ENCODE data around the gene GFRA1. TPM values are rescaled to one million over a fixed set of nuclear protein-coding genes. Genes with fewer than 3 reads are reported as not detected.

GFRA1 gene
- total RNA-seq, 1 experiment from 2014 or later = 0.30 TPM

DNA sequence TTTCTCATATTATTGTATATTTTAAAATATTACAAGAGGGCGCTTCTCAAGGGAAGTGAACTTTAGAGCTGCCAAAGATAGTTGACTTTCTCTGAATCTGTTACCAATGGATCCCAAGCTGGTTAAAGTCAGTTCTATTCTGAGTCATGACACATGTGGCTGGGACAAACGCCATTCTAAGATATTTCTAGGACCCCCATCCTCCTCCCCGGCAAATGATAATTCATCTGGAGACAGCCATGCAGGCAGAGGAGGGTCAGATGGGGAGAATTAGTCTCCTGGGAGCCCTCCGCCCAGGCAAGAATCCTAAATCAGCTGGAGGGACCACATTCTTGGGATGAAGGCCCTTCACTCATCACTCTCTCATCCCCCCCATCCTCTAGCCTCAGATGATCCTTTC, 187.7 kb downstream of the GFRA1 start (continued):
- TF ChIP-seq, protein P1, sequence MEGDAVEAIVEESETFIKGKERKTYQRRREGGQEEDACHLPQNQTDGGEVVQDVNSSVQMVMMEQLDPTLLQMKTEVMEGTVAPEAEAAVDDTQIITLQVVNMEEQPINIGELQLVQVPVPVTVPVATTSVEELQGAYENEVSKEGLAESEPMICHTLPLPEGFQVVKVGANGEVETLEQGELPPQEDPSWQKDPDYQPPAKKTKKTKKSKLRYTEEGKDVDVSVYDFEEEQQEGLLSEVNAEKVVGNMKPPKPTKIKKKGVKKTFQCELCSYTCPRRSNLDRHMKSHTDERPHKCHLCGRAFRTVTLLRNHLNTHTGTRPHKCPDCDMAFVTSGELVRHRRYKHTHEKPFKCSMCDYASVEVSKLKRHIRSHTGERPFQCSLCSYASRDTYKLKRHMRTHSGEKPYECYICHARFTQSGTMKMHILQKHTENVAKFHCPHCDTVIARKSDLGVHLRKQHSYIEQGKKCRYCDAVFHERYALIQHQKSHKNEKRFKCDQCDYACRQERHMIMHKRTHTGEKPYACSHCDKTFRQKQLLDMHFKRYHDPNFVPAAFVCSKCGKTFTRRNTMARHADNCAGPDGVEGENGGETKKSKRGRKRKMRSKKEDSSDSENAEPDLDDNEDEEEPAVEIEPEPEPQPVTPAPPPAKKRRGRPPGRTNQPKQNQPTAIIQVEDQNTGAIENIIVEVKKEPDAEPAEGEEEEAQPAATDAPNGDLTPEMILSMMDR (IDR thresholded peaks at IDR 0.05 in 2 of 3, conservative IDR thresholded peaks at IDR 0.05 in 1 of 3; ENCODE audit: borderline replicate concordance in 1 of 3, insufficient read depth in 1 of 3, low read depth in 2 of 3, low read length in 2 of 3) = no peak
- TF ChIP-seq, protein P2, sequence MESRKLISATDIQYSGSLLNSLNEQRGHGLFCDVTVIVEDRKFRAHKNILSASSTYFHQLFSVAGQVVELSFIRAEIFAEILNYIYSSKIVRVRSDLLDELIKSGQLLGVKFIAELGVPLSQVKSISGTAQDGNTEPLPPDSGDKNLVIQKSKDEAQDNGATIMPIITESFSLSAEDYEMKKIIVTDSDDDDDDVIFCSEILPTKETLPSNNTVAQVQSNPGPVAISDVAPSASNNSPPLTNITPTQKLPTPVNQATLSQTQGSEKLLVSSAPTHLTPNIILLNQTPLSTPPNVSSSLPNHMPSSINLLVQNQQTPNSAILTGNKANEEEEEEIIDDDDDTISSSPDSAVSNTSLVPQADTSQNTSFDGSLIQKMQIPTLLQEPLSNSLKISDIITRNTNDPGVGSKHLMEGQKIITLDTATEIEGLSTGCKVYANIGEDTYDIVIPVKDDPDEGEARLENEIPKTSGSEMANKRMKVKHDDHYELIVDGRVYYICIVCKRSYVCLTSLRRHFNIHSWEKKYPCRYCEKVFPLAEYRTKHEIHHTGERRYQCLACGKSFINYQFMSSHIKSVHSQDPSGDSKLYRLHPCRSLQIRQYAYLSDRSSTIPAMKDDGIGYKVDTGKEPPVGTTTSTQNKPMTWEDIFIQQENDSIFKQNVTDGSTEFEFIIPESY (IDR thresholded peaks at IDR 0.05; ENCODE audit: extremely low read depth, insufficient replicate concordance, low read length) = no peak
- no peak for TF ChIP-seq ZNF274 (IDR thresholded peaks at IDR 0.05; ENCODE audit: low read depth, low read length)
- TF ChIP-seq RAD21 (IDR thresholded peaks at IDR 0.05; ENCODE audit: low read depth) = no peak
- TF ChIP-seq EGR1 (IDR thresholded peaks at IDR 0.05; ENCODE audit: low read depth) = no peak
- no peak for TF ChIP-seq SP1 (IDR thresholded peaks at IDR 0.05; ENCODE audit: low read depth)
- TF ChIP-seq FOSL1 (IDR thresholded peaks at IDR 0.05; ENCODE audit: low read depth) = no peak

DNA sequence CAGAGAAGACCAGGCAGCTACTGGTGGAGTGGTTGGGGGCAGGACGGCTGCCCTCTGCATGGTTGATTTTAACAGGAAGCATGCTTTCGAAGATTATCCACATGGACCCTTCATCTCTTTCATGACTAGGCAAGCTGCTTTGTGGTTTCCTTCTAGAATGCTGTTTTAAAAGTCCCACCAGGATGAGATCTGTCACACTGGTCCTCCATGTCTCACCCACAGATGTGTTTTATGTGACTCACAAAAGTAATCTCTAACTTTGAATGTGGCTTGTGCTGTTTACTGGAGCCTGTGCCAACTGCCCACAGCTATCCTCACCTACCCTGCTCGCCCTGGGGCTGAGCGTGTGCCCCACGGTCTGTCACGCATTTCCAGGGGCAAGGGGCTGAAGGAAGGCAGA, 188.8 kb downstream of the GFRA1 start:
- Histone ChIP-seq H3K79me2 (ENCODE audit: insufficient read depth, low read length) (no peaks in the 10 kb centered on the region), H3K27me3 (ENCODE audit: insufficient read depth, low read length) (peaks cover 67% of the 10 kb centered on the region), H3K36me3 (ENCODE audit: control insufficient read depth in 1 of 2, insufficient read depth in 2 of 2, low read length in 2 of 2) (no peaks in the 10 kb centered on the region), H3K9ac (ENCODE audit: low read length) (no peak overlapping the region), H4K20me1 (ENCODE audit: insufficient read depth) (no peaks in the 10 kb centered on the region), H3K4me1 (ENCODE audit: control insufficient read depth in 1 of 2, insufficient read depth in 2 of 2, low read length in 2 of 2) (peaks cover 0 to 5% of the 10 kb centered on the region in 2 experiments; a peak in 2 of 4 replicates), H2AFZ (ENCODE audit: low read depth, low read length, poor library complexity, severe bottlenecking) (no peak overlapping the region), H3K9me3 (ENCODE audit: control insufficient read depth in 1 of 2, insufficient read depth in 1 of 2, low read depth in 1 of 2, low read length in 2 of 2) (no peaks in the 10 kb centered on the region), H3K27ac (ENCODE audit: low read depth, low read length) (no peak overlapping the region), H3K4me3 (replicated peaks in 1 of 2; ENCODE audit: low read depth in 1 of 2, low read length in 2 of 2) (no peak overlapping the region), H3K4me2 (ENCODE audit: low read length) (no peak overlapping the region), H3K9me2 (ENCODE audit: insufficient read depth) (no peaks in the 10 kb centered on the region)
- POLR2A ChIA-PET = no interaction called here
- ATAC-seq = no peak
- BruUV-seq (replicated peaks) = no TSS peak
- RAD21 ChIA-PET (ENCODE audit: low non-redundant PET in 1 of 2, low total read pairs in 2 of 2, uncharacterized antibody in 2 of 2, unreplicated experiment in 2 of 2) = no interaction called here
- CTCF ChIA-PET = no interaction called here
- intact Hi-C loops (cut with micrococcal nuclease) = no loop called here
- no peak for DNase-seq (ENCODE audit: low read depth, low spot score)
- TF ChIP-seq JUND (IDR thresholded peaks at IDR 0.05) (no peak), POLR2A (IDR thresholded peaks at IDR 0.05; ENCODE audit: borderline replicate concordance, extremely low read depth, insufficient read depth, insufficient read length) (no peak), FOSL1 (IDR thresholded peaks at IDR 0.05; ENCODE audit: low read depth) (no peak), RAD21 (IDR thresholded peaks at IDR 0.05; ENCODE audit: low read depth) (no peak), YY1 (IDR thresholded peaks at IDR 0.05; ENCODE audit: extremely low read depth, insufficient replicate concordance, low read depth, low read length) (no peak), EZH2phosphoT487 (IDR thresholded peaks at IDR 0.05; ENCODE audit: borderline replicate concordance) (no peak), SRF (IDR thresholded peaks at IDR 0.05; ENCODE audit: low read depth) (no peak), MAX (IDR thresholded peaks at IDR 0.05) (no peak), EZH2 (IDR thresholded peaks at IDR 0.05) (no peak), TCF7L2 (IDR thresholded peaks at IDR 0.05; ENCODE audit: borderline replicate concordance, extremely low read depth, insufficient read depth, insufficient read length) (no peak), SIN3A (IDR thresholded peaks at IDR 0.05; ENCODE audit: low read depth) (no peak)
- TF ChIP-seq, protein P1 (IDR thresholded peaks at IDR 0.05 in 2 of 3, conservative IDR thresholded peaks at IDR 0.05 in 1 of 3; ENCODE audit: borderline replicate concordance in 1 of 3, insufficient read depth in 1 of 3, low read depth in 2 of 3, low read length in 2 of 3) = no peak
- TF ChIP-seq, protein P2 (IDR thresholded peaks at IDR 0.05; ENCODE audit: extremely low read depth, insufficient replicate concordance, low read length) = no peak
